ENCODE data around the gene COX6B2. TPM values are rescaled to one million over a fixed set of nuclear protein-coding genes. Genes with fewer than 3 reads are reported as not detected.
"Not testable (repeated sequence)": the region's sequence is repeated elsewhere in the genome, so short reads cannot be mapped to it uniquely, and the experiment has no call there.

The COX6B2 gene
- polyA plus RNA-seq (2011; rRNA removed) (0.16 and 0.19 TPM in 2 replicates), polyA minus RNA-seq (2011; rRNA and poly(A)+ RNA removed) (0.23 TPM in 1 of 2 replicates, not detected in the other)

GRCh38 chr19:55354698-55355212, at the start of gene COX6B2:
Gene COX6B2 (minus strand): TSS chr19:55354719. CDS start chr19:55354521, 198 bp downstream.
- ChIA-PET POLR2A (interaction anchor here (1.2 kb wide), 1 partner anchor 16 kb away, joined by 6 read pairs; the partner anchor contains the start of gene IL11), CTCF (no interaction called here)
- no peak for DNase-seq (ENCODE audit: low read depth, low spot score)
- H3K4me3 ChIP-seq (ENCODE audit: low read depth, low read length) = peak within 1 kb of the TSS; percentile 59
- peaks cover 28% of the 10 kb centered on the region for H3K27me3 ChIP-seq (ENCODE audit: control insufficient read depth, insufficient read depth, low read length)
- no peak within 1 kb of the TSS for H3K27ac ChIP-seq (ENCODE audit: low read depth, low read length)
- no peak for TF ChIP-seq CTCF (IDR thresholded peaks at IDR 0.05; ENCODE audit: low read depth, low read length)
- peaks cover 5% of the 10 kb centered on the region; the same call in 1 of the 2 replicates for H3K9me3 ChIP-seq (ENCODE audit: control insufficient read depth, insufficient read depth, low read length)

GRCh38 chr19:55402509-55402908, 48.0 kb upstream of the COX6B2 start:
- Histone ChIP-seq H3K9me3 (ENCODE audit: control insufficient read depth, insufficient read depth, low read length) (no peaks in the 10 kb centered on the region), H3K4me3 (ENCODE audit: low read depth, low read length) (no peak overlapping the region), H3K27me3 (ENCODE audit: control insufficient read depth, insufficient read depth, low read length) (no peaks in the 10 kb centered on the region), H3K27ac (ENCODE audit: low read depth, low read length) (no peak overlapping the region)
- DNase-seq (ENCODE audit: low read depth, low spot score) = no peak
- TF ChIP-seq CTCF (IDR thresholded peaks at IDR 0.05; ENCODE audit: low read depth, low read length) = no peak
- POLR2A ChIA-PET = no interaction called here
- CTCF ChIA-PET = no interaction called here

- CTCF ChIA-PET = interaction anchor here (0.6 to 0.7 kb wide), 2 partner anchors 66 to 260 kb away, joined by 3 read pairs; no protein-coding TSS in a partner anchor
- DNase-seq (ENCODE audit: low read depth, low spot score); H3K27ac ChIP-seq (ENCODE audit: low read depth, low read length); H3K4me3 ChIP-seq (ENCODE audit: low read depth, low read length); H3K27me3 ChIP-seq (ENCODE audit: control insufficient read depth, insufficient read depth, low read length); H3K9me3 ChIP-seq (ENCODE audit: control insufficient read depth, insufficient read depth, low read length); POLR2A ChIA-PET: not testable (repeated sequence)
Observed at GRCh38 chr19:55401390-55401789, 46.9 kb upstream of the COX6B2 start.

GRCh38 chr19:55400281-55401087, 46.0 kb upstream of the COX6B2 start:
- CTCF ChIA-PET = interaction anchor here (0.6 to 1.0 kb wide), 3 partner anchors 67 to 259 kb away, joined by 3 read pairs; no protein-coding TSS in a partner anchor
- H3K27me3 ChIP-seq (ENCODE audit: control insufficient read depth, insufficient read depth, low read length) = no peaks in the 10 kb centered on the region

More at GRCh38 chr19:55400281-55401087, 46.0 kb upstream of the COX6B2 start:
- H3K9me3 ChIP-seq (ENCODE audit: control insufficient read depth, insufficient read depth, low read length) = no peaks in the 10 kb centered on the region
- no peak for TF ChIP-seq CTCF (IDR thresholded peaks at IDR 0.05; ENCODE audit: low read depth, low read length)
- H3K4me3 ChIP-seq (ENCODE audit: low read depth, low read length) = no peak overlapping the region
- POLR2A ChIA-PET = interaction anchor here (1.0 to 1.2 kb wide), 2 partner anchors 9 to 11 kb away, joined by 4 to 5 read pairs; no protein-coding TSS in a partner anchor
- peak overlapping the region; percentile 11 for H3K27ac ChIP-seq (ENCODE audit: low read depth, low read length)
- no peak for DNase-seq (ENCODE audit: low read depth, low spot score)

Measured in AG04450 (cell line).